Naive B cell (primary cell): ENCODE measurements around the gene GIGYF2. TPM values are rescaled to one million over a fixed set of nuclear protein-coding genes. Genes with fewer than 3 reads are reported as not detected.
"Not testable (repeated sequence)": the region's sequence is repeated elsewhere in the genome, so short reads cannot be mapped to it uniquely, and the experiment has no call there.

ENCODE experiments used
- ATAC-seq, 2 donors: fragments of 150-1000 bp; cut with Tn5 transposase; 2 replicates each; pipeline ENCODE4 v1.10.0; 2021; ENCODE audit warnings: low read depth in 2 of 2, mild to moderate bottlenecking in 2 of 2, moderate library complexity in 2 of 2
- DNase-seq: peaks from one replicate; pipeline ENCODE4 v3.0.0; 2022
- H3K27ac Mint-ChIP-seq, 6 donors: one replicate each; pipeline ENCODE4 v1.8.0; 2020 to 2022; ENCODE audit warnings: mild to moderate bottlenecking in 6 of 6, mixed read lengths in 6 of 6, moderate library complexity in 5 of 6, inconsistent platforms in 2 of 6
- H3K27me3 Mint-ChIP-seq, 3 donors: one replicate each; pipeline ENCODE4 v1.8.0; 2021 to 2022; ENCODE audit warnings: mixed read lengths in 3 of 3, mild to moderate bottlenecking in 1 of 3
- H3K36me3 Mint-ChIP-seq, 2 donors: one replicate each; pipeline ENCODE4 v1.8.0; 2020 to 2022; ENCODE audit warnings: mixed read lengths in 2 of 2, inconsistent platforms in 1 of 2, mild to moderate bottlenecking in 1 of 2
- H3K4me1 Mint-ChIP-seq, 3 donors: one replicate each; pipeline ENCODE4 v1.8.0; 2020 to 2022; ENCODE audit warnings: mixed read lengths in 3 of 3, inconsistent platforms in 1 of 3, mild to moderate bottlenecking in 1 of 3, moderate library complexity in 1 of 3
- H3K4me3 Mint-ChIP-seq, 8 donors: one replicate each; pipeline ENCODE4 v1.8.0; 2020 to 2022; ENCODE audit warnings: mild to moderate bottlenecking in 8 of 8, mixed read lengths in 8 of 8, moderate library complexity in 8 of 8, inconsistent platforms in 2 of 8
- H3K9me3 Mint-ChIP-seq, 7 donors: one replicate each; pipeline ENCODE4 v1.8.0; 2020 to 2022; ENCODE audit warnings: mixed read lengths in 7 of 7, mild to moderate bottlenecking in 5 of 7, inconsistent platforms in 2 of 7, moderate library complexity in 1 of 7
- polyA plus RNA-seq, 6 donors: library from polyadenylated mRNA; unstranded; fragments of 300-500 nt; fragmentation: Illumina TruSeq; gene quantifications; one replicate each; pipeline ENCODE4 v1.2.3, GENCODE V29; 2021; ENCODE audit warnings: low read depth in 6 of 6

Gene GIGYF2
- polyA plus RNA-seq, 6 donors from 2014 or later = 9.6 to 33.6 (median 18.3) TPM

GRCh38 chr2:232696609-232697058 lies 497 bp upstream of the GIGYF2 start:
- no peak for ATAC-seq
- no peak for DNase-seq
- Mint-ChIP-seq H3K36me3 (peaks cover 0 to 6% of the 10 kb centered on the region in 2 donors), H3K9me3 (peaks cover 0 to 10% (median 0%) of the 10 kb centered on the region in 7 donors), H3K27ac (peak overlapping the region; percentile 39 to 96 (median 88)), H3K4me1 (peaks cover 25 to 35% (median 35%) of the 10 kb centered on the region in 3 donors), H3K27me3 (no peaks in the 10 kb centered on the region), H3K4me3 (peak overlapping the region; percentile 86 to 95 (median 94))

GRCh38 chr2:232697807-232698110 lies 628 bp downstream of the GIGYF2 start:
- no peak for DNase-seq
- peaks cover 25 to 42% (median 35%) of the 10 kb centered on the region in 3 donors for H3K4me1 Mint-ChIP-seq
- no peak for ATAC-seq
- H3K4me3 Mint-ChIP-seq = peak overlapping the region; percentile 86 to 96 (median 94)
- peaks cover 0 to 6% of the 10 kb centered on the region in 2 donors for H3K36me3 Mint-ChIP-seq
- no peaks in the 10 kb centered on the region for H3K27me3 Mint-ChIP-seq
- H3K9me3 Mint-ChIP-seq = peaks cover 0 to 10% (median 0%) of the 10 kb centered on the region in 7 donors
- peak overlapping the region; percentile 61 to 95 (median 78) for H3K27ac Mint-ChIP-seq

GRCh38 chr2:232698556-232699091 lies 1.5 kb downstream of the GIGYF2 start:
- Mint-ChIP-seq H3K4me1 (peaks cover 28 to 42% (median 38%) of the 10 kb centered on the region in 3 donors), H3K27ac (peak overlapping the region in 5 of 6 donors; percentile 3 to 90 (median 38)), H3K4me3 (peak overlapping the region; percentile 59 to 95 (median 94)), H3K27me3 (no peaks in the 10 kb centered on the region), H3K36me3 (peaks cover 2 to 9% of the 10 kb centered on the region in 2 donors), H3K9me3 (peaks cover 0 to 5% (median 0%) of the 10 kb centered on the region in 7 donors)
- DNase-seq = no peak
- ATAC-seq = no peak

- Mint-ChIP-seq H3K36me3 (peaks cover 7 to 14% of the 10 kb centered on the region in 2 donors), H3K9me3 (peaks cover 0 to 5% (median 0%) of the 10 kb centered on the region in 7 donors), H3K27me3 (no peaks in the 10 kb centered on the region), H3K27ac (peak overlapping the region in 2 of 6 donors; percentile 3 to 90), H3K4me3 (peak overlapping the region; percentile 9 to 95 (median 92)), H3K4me1 (peaks cover 33 to 43% (median 42%) of the 10 kb centered on the region in 3 donors)
- no peak for DNase-seq
- ATAC-seq = no peak
These were observed 2.0 kb downstream of the GIGYF2 start for GRCh38 chr2:232699110-232699509.

GRCh38 chr2:232700154-232700553 lies 3.0 kb downstream of the GIGYF2 start:
- Mint-ChIP-seq H3K4me3 (peak overlapping the region in 2 of 8 donors; percentile 33 to 91), H3K9me3 (peaks cover 0 to 2% (median 0%) of the 10 kb centered on the region in 7 donors), H3K27ac (peak overlapping the region in 2 of 6 donors; percentile 24 to 90), H3K4me1 (peaks cover 36 to 49% (median 47%) of the 10 kb centered on the region in 3 donors), H3K27me3 (no peaks in the 10 kb centered on the region), H3K36me3 (peaks cover 15 to 19% of the 10 kb centered on the region in 2 donors)
- no peak for DNase-seq
- no peak for ATAC-seq

- peaks cover 14 to 15% of the 10 kb centered on the region in 2 donors for H3K36me3 Mint-ChIP-seq
These were observed 9.9 kb downstream of the GIGYF2 start for GRCh38 chr2:232707076-232707475.

GRCh38 chr2:232713505-232713904 lies 16.4 kb downstream of the GIGYF2 start:
- Mint-ChIP-seq H3K9me3 (peaks cover 0 to 2% (median 0%) of the 10 kb centered on the region in 7 donors), H3K4me1 (peaks cover 8 to 28% (median 15%) of the 10 kb centered on the region in 3 donors), H3K4me3 (peak overlapping the region in 1 of 8 donors; percentile 63), H3K27me3 (no peaks in the 10 kb centered on the region), H3K36me3 (peaks cover under 1 to 29% of the 10 kb centered on the region in 2 donors), H3K27ac (no peak overlapping the region)
- ATAC-seq (no peak), DNase-seq (no peak)

More at GRCh38 chr2:232707076-232707475, 9.9 kb downstream of the GIGYF2 start:
- H3K27me3 Mint-ChIP-seq = no peaks in the 10 kb centered on the region
- H3K4me1 Mint-ChIP-seq = peaks cover 10 to 15% (median 14%) of the 10 kb centered on the region in 3 donors
- no peaks in the 10 kb centered on the region for H3K9me3 Mint-ChIP-seq
- no peak overlapping the region for H3K27ac Mint-ChIP-seq
- DNase-seq = no peak
- no peak overlapping the region for H3K4me3 Mint-ChIP-seq
- ATAC-seq = no peak

- Mint-ChIP-seq H3K27ac (peak overlapping the region in 1 of 6 donors; percentile 42), H3K36me3 (peaks cover 15 to 43% of the 10 kb centered on the region in 2 donors), H3K4me1 (peaks cover 8 to 34% (median 23%) of the 10 kb centered on the region in 3 donors), H3K4me3 (no peak overlapping the region), H3K27me3 (no peaks in the 10 kb centered on the region), H3K9me3 (peaks cover 0 to 2% (median 0%) of the 10 kb centered on the region in 7 donors)
- DNase-seq = no peak
- ATAC-seq = no peak
These were observed 17.8 kb downstream of the GIGYF2 start for GRCh38 chr2:232714969-232715368.

GRCh38 chr2:232720056-232720455 lies 22.9 kb downstream of the GIGYF2 start:
- H3K4me1 Mint-ChIP-seq = peaks cover 22 to 46% (median 37%) of the 10 kb centered on the region in 3 donors
- not testable (repeated sequence) for H3K4me3 Mint-ChIP-seq, DNase-seq, H3K27me3 Mint-ChIP-seq, ATAC-seq, H3K27ac Mint-ChIP-seq, H3K9me3 Mint-ChIP-seq
- H3K36me3 Mint-ChIP-seq = peaks cover 38 to 40% of the 10 kb centered on the region in 2 donors

- DNase-seq = no peak
- Mint-ChIP-seq H3K4me1 (peaks cover 19 to 37% (median 35%) of the 10 kb centered on the region in 3 donors), H3K27ac (peak overlapping the region in 3 of 6 donors; percentile 2 to 16 (median 11)), H3K36me3 (peaks cover 42 to 49% of the 10 kb centered on the region in 2 donors), H3K27me3 (no peaks in the 10 kb centered on the region), H3K4me3 (no peak overlapping the region), H3K9me3 (no peaks in the 10 kb centered on the region)
- ATAC-seq = no peak
These were observed 24.1 kb downstream of the GIGYF2 start for GRCh38 chr2:232721261-232721660.

- DNase-seq = no peak
- H3K36me3 Mint-ChIP-seq = peaks cover 39 to 49% of the 10 kb centered on the region in 2 donors
These were observed 24.8 kb downstream of the GIGYF2 start for GRCh38 chr2:232721882-232722281.

GRCh38 chr2:232723027-232723426 lies 25.9 kb downstream of the GIGYF2 start:
- no peak overlapping the region for H3K4me3 Mint-ChIP-seq
- H3K9me3 Mint-ChIP-seq = no peaks in the 10 kb centered on the region
- no peak for DNase-seq

More at GRCh38 chr2:232721882-232722281, 24.8 kb downstream of the GIGYF2 start:
- no peak for ATAC-seq
- no peaks in the 10 kb centered on the region for H3K9me3 Mint-ChIP-seq
- peak overlapping the region in 4 of 6 donors; percentile 11 to 79 (median 54) for H3K27ac Mint-ChIP-seq
- no peak overlapping the region for H3K4me3 Mint-ChIP-seq
- no peaks in the 10 kb centered on the region for H3K27me3 Mint-ChIP-seq
- H3K4me1 Mint-ChIP-seq = peaks cover 19 to 37% (median 32%) of the 10 kb centered on the region in 3 donors

GRCh38 chr2:232728785-232729184 lies 31.7 kb downstream of the GIGYF2 start:
- H3K36me3 Mint-ChIP-seq = peaks cover 35 to 37% of the 10 kb centered on the region in 2 donors
- peaks cover 3 to 20% (median 12%) of the 10 kb centered on the region in 3 donors for H3K4me1 Mint-ChIP-seq
- ATAC-seq = no peak
- no peak overlapping the region for H3K27ac Mint-ChIP-seq
- DNase-seq = no peak
- H3K27me3 Mint-ChIP-seq = no peaks in the 10 kb centered on the region
- H3K4me3 Mint-ChIP-seq = peak overlapping the region in 1 of 8 donors; percentile 50
- no peaks in the 10 kb centered on the region for H3K9me3 Mint-ChIP-seq

More at GRCh38 chr2:232723027-232723426, 25.9 kb downstream of the GIGYF2 start:
- Mint-ChIP-seq H3K4me1 (peaks cover 22 to 30% (median 29%) of the 10 kb centered on the region in 3 donors), H3K36me3 (peaks cover 48 to 55% of the 10 kb centered on the region in 2 donors), H3K27ac (no peak overlapping the region), H3K27me3 (no peaks in the 10 kb centered on the region)
- no peak for ATAC-seq

GRCh38 chr2:232731470-232731869 lies 34.3 kb downstream of the GIGYF2 start:
- Mint-ChIP-seq H3K27ac (peak overlapping the region in 1 of 6 donors; percentile 28), H3K4me1 (peaks cover 3 to 20% (median 12%) of the 10 kb centered on the region in 3 donors), H3K36me3 (peaks cover 19 to 26% of the 10 kb centered on the region in 2 donors), H3K4me3 (no peak overlapping the region), H3K9me3 (no peaks in the 10 kb centered on the region), H3K27me3 (no peaks in the 10 kb centered on the region)
- ATAC-seq (no peak), DNase-seq (no peak)
